Mucosa of rectum (tissue), 2 donors: ENCODE measurements around the gene NRXN3.

ENCODE experiments used
- H3K27ac ChIP-seq, 2 donors: one replicate each; pipeline ENCODE4 v1.7.0; 2013; ENCODE audit warnings: inconsistent platforms in 2 of 2, low read depth in 2 of 2, low read length in 2 of 2
- H3K27me3 ChIP-seq, 2 donors: one replicate each; pipeline ENCODE4 v1.7.0; 2013; ENCODE audit warnings: low read length in 2 of 2; ENCODE audit not compliant: control insufficient read depth in 2 of 2, insufficient read depth in 2 of 2
- H3K36me3 ChIP-seq, 2 donors: one replicate each; pipeline ENCODE4 v1.7.0; 2013; ENCODE audit warnings: low read length in 2 of 2; ENCODE audit not compliant: control insufficient read depth in 2 of 2, insufficient read depth in 2 of 2
- H3K4me1 ChIP-seq, 2 donors: one replicate each; pipeline ENCODE4 v1.7.0; 2013; ENCODE audit warnings: low read length in 2 of 2, mild to moderate bottlenecking in 1 of 2; ENCODE audit not compliant: control insufficient read depth in 2 of 2, insufficient read depth in 2 of 2
- H3K4me3 ChIP-seq, 2 donors: one replicate each; pipeline ENCODE4 v1.7.0; 2013; ENCODE audit warnings: low read length in 2 of 2
- H3K9ac ChIP-seq, 2 donors: one replicate each; pipeline ENCODE4 v1.7.0; 2013; ENCODE audit warnings: low read length in 2 of 2, low read depth in 1 of 2, mild to moderate bottlenecking in 1 of 2
- H3K9me3 ChIP-seq, 2 donors: one replicate each; pipeline ENCODE4 v1.7.0; 2013; ENCODE audit warnings: low read length in 2 of 2; ENCODE audit not compliant: control insufficient read depth in 2 of 2
- donor health status: healthy.
- donor health status: Normal muscosa, but diverticular disease.

Gene NRXN3

DNA sequence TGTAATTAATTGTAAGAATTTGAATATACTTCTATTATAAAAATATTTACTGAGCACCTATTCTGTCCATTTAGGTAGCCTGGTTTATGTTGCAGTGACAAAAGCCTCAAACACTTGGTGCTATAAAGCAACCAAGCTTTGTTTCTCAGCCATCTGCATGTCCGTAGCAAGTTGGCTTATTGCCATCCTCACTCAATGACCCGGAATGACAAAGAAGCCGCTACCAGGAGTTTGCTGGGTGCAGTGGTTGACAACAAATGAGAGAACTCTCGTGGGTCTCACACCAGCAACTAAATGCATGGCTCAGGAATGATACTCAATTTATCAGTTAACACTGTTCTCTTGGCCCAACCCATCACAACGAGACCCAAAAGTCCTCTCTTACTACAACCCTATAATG, 1488.0 kb downstream of the NRXN3 start:
- Histone ChIP-seq H3K9ac (no peak overlapping the region), H3K36me3 (no peaks in the 10 kb centered on the region), H3K27ac (no peak overlapping the region), H3K27me3 (no peaks in the 10 kb centered on the region), H3K9me3 (no peaks in the 10 kb centered on the region), H3K4me3 (no peak overlapping the region), H3K4me1 (no peaks in the 10 kb centered on the region)

DNA sequence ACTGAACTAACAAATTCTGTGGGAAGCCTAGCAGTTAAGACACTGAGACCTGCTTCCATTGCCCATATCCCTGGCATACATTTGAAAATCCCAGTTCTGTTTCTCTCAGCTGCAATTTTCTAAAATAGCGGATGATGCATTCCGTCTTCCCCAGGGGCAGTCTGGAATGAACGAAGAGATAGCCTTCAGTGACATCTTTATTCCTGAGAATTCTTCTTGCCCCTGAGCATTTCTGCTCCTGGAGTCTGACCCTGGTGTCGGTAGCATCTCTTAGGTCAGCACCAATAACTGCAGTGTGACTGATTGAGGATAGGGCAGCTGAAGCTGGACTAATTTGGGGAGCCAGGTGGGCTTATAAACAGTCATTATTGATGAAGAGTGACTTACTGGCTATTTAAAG, 1488.6 kb downstream of the NRXN3 start:
- no peaks in the 10 kb centered on the region for H3K4me1 ChIP-seq
- no peaks in the 10 kb centered on the region for H3K36me3 ChIP-seq
- H3K27ac ChIP-seq = no peak overlapping the region
- no peaks in the 10 kb centered on the region for H3K27me3 ChIP-seq
- H3K9me3 ChIP-seq = no peaks in the 10 kb centered on the region
- H3K9ac ChIP-seq = no peak overlapping the region
- H3K4me3 ChIP-seq = no peak overlapping the region

DNA sequence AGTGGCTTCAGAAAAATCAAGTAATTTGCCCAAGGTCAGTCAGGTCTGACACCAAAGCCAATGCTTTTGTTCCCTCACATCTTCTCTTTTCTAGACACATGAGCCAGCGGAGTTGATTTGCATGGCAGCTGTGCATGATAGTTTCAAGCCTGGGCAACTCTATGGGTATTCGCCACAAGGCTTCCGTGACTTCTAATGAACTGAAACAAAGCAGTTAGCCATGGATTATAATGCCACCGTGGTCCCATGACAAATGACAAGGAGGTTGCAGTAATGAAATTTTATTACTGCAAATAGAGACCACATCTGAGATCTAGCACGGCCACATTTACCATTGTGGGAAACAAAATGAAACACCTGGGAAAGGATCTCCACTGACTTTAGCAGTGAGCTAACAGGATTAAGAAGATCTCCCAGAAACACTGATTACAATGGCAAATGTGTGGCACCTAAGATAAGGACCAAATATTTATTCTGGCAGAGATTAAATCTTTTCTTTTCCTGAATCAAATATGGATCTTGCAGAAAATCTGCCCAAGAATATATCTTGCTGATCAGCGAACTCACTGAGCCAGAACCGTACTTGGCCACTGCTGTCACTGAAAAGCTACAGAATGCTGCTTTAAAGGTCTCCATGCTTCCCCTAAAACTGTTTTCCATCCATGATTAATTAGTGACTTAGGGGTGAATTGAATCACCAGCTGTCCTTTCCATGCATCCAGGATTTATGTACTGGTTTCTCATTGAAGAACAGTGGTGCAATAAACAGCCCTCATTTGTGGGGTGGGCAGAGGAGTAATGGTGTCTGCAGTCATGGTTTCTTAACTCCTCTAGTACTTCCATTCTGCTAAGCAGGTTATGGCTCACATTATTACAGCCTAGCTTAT, 1490.1 kb downstream of the NRXN3 start:
- H3K4me1 ChIP-seq = no peaks in the 10 kb centered on the region
- no peak overlapping the region for H3K9ac ChIP-seq
- no peaks in the 10 kb centered on the region for H3K36me3 ChIP-seq
- H3K4me3 ChIP-seq = no peak overlapping the region
- H3K9me3 ChIP-seq = no peaks in the 10 kb centered on the region
- H3K27ac ChIP-seq = no peak overlapping the region
- no peaks in the 10 kb centered on the region for H3K27me3 ChIP-seq

DNA sequence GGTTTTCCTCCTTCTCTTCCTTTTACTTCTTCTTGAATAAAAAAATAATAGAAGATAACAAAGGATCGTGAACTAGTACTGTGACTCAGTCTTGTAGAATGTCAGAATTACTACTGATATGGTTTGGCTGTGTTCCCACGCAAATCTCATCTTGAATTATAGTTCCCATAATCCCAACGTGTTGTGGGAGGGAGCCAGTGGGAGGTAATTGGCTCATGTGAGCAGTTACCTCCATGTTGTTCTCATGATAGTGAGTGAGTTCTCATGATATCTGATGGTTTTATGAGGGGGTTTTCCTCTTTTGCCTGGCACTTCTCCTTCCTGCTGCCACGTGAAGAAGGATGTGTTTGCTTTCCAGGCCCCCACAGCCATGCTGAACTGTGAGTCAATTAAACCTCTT, 1491.6 kb downstream of the NRXN3 start:
- Histone ChIP-seq H3K4me3 (no peak overlapping the region), H3K36me3 (no peaks in the 10 kb centered on the region), H3K27ac (no peak overlapping the region), H3K9me3 (no peaks in the 10 kb centered on the region), H3K4me1 (no peaks in the 10 kb centered on the region), H3K9ac (no peak overlapping the region), H3K27me3 (no peaks in the 10 kb centered on the region)

DNA sequence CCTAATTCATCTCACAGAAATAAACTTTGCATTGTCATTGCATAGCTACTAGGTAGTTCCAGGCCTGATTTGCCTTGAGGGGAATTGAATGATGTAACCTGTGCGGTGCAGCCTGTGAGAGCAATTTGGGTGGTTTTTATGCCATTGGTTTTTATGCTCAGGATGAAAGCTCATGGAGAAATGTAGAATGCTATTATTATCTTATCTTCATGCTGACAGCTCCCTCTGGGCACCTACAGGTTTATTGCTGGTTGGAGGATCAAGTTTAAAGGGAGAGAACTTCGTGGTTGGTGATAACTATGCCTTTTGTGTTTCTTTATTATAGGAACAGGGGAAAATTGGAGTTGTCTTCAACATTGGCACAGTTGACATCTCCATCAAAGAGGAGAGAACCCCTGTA, 1493.3 kb downstream of the NRXN3 start:
- H3K27me3 ChIP-seq = no peaks in the 10 kb centered on the region
- no peak overlapping the region for H3K4me3 ChIP-seq
- H3K9ac ChIP-seq = no peak overlapping the region
- no peak overlapping the region for H3K27ac ChIP-seq
- H3K36me3 ChIP-seq = no peaks in the 10 kb centered on the region
- H3K4me1 ChIP-seq = no peaks in the 10 kb centered on the region
- H3K9me3 ChIP-seq = no peaks in the 10 kb centered on the region

DNA sequence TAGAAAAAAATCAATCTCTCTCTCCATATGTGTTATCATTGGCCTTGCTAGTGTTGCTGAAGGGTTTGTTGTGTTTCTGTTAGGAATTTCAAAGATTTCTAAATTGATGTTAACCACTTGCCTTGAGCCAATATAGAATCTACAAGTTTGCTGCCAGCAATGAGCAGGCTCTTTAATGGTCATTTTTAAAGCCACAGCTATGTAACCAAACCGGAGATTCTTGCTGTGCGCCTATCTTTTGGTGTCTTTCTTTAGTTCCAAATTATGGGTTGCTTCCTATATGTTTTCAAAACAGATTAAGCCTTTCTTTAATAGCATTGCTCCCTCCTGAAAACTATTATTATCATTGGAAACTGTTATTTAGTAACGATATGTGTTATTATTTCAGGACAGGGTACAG, 1495.4 kb downstream of the NRXN3 start:
- no peak overlapping the region for H3K9ac ChIP-seq
- H3K36me3 ChIP-seq = no peaks in the 10 kb centered on the region
- H3K27ac ChIP-seq = no peak overlapping the region
- no peaks in the 10 kb centered on the region for H3K9me3 ChIP-seq
- H3K4me1 ChIP-seq = no peaks in the 10 kb centered on the region
- H3K27me3 ChIP-seq = no peaks in the 10 kb centered on the region
- H3K4me3 ChIP-seq = no peak overlapping the region

DNA sequence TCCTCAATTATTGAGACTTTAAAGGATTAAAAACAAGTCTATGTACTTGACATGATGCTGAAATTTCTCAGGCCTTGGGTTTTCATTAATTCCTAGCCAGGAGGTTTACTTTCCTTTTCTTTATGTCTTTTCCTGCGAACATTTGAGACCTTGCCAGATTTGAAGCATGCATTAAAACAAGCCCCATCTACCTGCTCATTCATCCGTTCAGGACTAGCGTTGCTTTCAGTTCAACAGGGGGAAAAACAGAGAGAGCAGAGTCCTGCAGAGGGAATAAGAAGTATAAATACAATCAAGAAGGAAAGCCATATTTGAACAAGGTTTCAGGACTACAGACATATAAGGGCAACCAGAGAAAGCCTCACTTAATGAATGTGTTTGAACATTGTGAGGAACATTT, 1498.8 kb downstream of the NRXN3 start:
- no peak overlapping the region for H3K4me3 ChIP-seq
- H3K27me3 ChIP-seq = no peaks in the 10 kb centered on the region
- no peaks in the 10 kb centered on the region for H3K9me3 ChIP-seq
- H3K4me1 ChIP-seq = no peaks in the 10 kb centered on the region
- no peaks in the 10 kb centered on the region for H3K36me3 ChIP-seq
- H3K9ac ChIP-seq = no peak overlapping the region
- H3K27ac ChIP-seq = no peak overlapping the region

DNA sequence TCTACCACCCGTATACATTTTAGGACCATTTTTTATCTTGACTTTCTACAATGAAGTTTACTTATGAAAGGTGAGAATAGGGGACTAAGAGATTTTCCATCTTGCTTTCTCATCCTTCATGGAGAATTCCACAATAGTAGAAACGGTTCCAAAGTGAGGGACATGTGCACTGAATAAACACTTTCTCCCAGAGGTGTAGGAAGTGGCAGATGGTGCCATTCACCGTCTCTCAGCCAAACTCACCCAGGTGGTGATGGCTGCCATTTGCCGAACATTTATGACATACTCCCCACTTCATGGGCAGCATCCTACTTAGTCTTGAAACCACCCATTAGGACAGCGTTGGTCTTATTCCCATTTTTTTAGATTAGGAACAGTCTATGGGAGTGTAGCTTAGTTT, 1500.6 kb downstream of the NRXN3 start:
- Histone ChIP-seq H3K4me3 (no peak overlapping the region), H3K9me3 (no peaks in the 10 kb centered on the region), H3K27ac (no peak overlapping the region), H3K36me3 (no peaks in the 10 kb centered on the region), H3K4me1 (no peaks in the 10 kb centered on the region), H3K9ac (no peak overlapping the region), H3K27me3 (no peaks in the 10 kb centered on the region)

DNA sequence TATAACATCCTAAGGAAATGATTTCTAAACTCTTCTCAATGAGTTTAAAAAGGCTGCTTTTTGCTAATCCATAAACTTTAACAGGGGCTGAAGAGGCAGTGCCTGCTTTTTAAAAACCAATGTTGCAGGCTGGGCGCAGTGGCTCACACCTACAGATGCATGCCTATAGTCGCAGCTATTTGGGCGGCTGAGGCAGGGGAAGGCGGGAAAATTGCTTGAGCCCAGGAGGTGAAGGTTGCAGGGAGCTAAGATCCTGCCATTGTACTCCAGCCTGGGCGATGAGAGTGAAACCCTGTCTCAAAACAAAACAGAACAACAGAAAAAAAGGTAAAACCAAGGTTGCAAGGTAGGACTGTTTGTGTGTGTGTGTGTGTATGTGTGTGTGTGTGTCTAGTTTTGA, 1509.9 kb downstream of the NRXN3 start:
- H3K27ac ChIP-seq = no peak overlapping the region
- no peaks in the 10 kb centered on the region for H3K27me3 ChIP-seq
- H3K4me3 ChIP-seq = no peak overlapping the region
- H3K36me3 ChIP-seq = no peaks in the 10 kb centered on the region
- no peaks in the 10 kb centered on the region for H3K4me1 ChIP-seq
- no peak overlapping the region for H3K9ac ChIP-seq
- H3K9me3 ChIP-seq = no peaks in the 10 kb centered on the region

DNA sequence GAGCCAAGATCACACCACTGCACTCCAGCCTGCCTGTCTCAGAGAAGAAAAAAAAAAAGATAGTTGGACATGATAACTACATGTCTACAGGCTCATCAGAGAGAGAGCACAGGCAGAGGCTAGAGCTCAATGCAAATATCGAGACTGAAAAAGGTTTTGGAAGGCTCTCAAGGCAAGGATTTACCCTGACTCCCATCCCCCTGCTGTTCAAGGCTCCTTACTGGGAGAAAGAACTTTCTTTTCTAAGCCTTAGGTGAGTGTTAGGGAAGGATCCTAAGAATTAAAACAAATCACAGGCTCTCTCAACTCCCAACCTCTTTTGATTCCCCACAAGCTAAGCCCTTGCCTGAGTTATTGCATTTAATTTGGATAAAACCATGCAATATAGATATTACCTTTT, 1516.0 kb downstream of the NRXN3 start:
- Histone ChIP-seq H3K9me3 (no peaks in the 10 kb centered on the region), H3K4me3 (no peak overlapping the region), H3K9ac (no peak overlapping the region), H3K27me3 (no peaks in the 10 kb centered on the region), H3K27ac (no peak overlapping the region), H3K36me3 (no peaks in the 10 kb centered on the region), H3K4me1 (no peaks in the 10 kb centered on the region)
